Measurements from ENCODE around the gene TRERF1.
"Not testable (repeated sequence)": the region's sequence is repeated elsewhere in the genome, so short reads cannot be mapped to it uniquely, and the experiment has no call there.

Gene TRERF1

DNA sequence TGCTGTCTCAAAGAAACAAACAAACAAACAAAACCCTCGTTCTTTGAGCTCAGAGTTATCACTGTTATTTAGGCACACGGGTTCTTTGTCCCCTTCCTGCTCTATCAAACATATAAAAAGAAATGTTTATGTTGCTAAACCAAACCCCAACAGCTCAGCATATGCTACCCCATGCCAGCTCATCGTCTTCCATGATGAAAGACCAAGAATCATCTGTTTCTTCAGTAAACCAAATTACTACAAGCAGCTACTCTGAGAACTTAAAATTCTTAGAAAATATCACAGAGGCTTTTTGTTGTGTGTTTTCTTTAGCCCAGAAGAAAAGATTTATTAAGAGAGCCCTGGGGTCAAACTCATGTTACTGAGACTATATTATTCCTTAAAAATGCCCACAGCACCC, 4.7 kb downstream of the TRERF1 start:
- Histone ChIP-seq H3K36me3 (ENCODE audit: insufficient read depth, low read length) (no peaks in the 10 kb centered on the region), H3F3A (ENCODE audit: insufficient read depth, low read length) (no peaks in the 10 kb centered on the region), H3K4me2 (ENCODE audit: low read length) (no peak overlapping the region), H2AFZ (ENCODE audit: low read length) (no peak overlapping the region), H3K9me3 (ENCODE audit: low read length) (no peaks in the 10 kb centered on the region), H3K4me1 (ENCODE audit: insufficient read depth, low read length, severe bottlenecking) (peaks cover 13% of the 10 kb centered on the region), H3K4me3 (ENCODE audit: low read depth, low read length, poor library complexity, severe bottlenecking) (no peak overlapping the region), H3K27ac (ENCODE audit: low read depth, low read length, poor library complexity, severe bottlenecking) (no peak overlapping the region), H3K27me3 (ENCODE audit: insufficient read depth, low read length) (no peaks in the 10 kb centered on the region; the same call in 1 of the 2 replicates), H3K79me2 (ENCODE audit: insufficient read depth, low read length) (no peaks in the 10 kb centered on the region), H3K9me2 (ENCODE audit: low read depth, low read length) (no peaks in the 10 kb centered on the region), H3K9ac (ENCODE audit: low read length) (no peak overlapping the region), H4K20me1 (ENCODE audit: insufficient read depth, low read length) (no peaks in the 10 kb centered on the region)
- TF ChIP-seq, protein P1, sequence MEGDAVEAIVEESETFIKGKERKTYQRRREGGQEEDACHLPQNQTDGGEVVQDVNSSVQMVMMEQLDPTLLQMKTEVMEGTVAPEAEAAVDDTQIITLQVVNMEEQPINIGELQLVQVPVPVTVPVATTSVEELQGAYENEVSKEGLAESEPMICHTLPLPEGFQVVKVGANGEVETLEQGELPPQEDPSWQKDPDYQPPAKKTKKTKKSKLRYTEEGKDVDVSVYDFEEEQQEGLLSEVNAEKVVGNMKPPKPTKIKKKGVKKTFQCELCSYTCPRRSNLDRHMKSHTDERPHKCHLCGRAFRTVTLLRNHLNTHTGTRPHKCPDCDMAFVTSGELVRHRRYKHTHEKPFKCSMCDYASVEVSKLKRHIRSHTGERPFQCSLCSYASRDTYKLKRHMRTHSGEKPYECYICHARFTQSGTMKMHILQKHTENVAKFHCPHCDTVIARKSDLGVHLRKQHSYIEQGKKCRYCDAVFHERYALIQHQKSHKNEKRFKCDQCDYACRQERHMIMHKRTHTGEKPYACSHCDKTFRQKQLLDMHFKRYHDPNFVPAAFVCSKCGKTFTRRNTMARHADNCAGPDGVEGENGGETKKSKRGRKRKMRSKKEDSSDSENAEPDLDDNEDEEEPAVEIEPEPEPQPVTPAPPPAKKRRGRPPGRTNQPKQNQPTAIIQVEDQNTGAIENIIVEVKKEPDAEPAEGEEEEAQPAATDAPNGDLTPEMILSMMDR (IDR thresholded peaks at IDR 0.05; ENCODE audit: low read length): no peak
- TF ChIP-seq EZH2 (IDR thresholded peaks at IDR 0.05; ENCODE audit: borderline replicate concordance, low read length): no peak

DNA sequence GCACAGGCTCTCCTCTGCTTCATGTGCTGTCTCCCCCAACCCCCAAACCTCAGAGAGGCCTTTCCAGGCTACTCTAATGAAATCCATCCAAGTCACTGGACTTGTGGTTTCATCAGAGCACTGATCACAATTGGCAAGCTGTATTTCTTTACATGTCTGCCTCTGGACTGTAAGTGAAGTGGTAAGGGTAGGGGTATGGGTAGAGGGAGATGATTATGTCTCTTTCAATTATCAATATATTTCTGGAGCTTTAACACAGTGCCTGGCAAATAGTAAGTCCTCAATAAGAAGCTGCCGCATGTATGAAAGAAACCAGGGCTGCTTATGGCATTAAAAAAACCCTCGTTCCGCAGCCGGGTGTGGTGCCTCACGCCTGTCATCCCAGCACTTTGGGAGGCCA, 5.4 kb downstream of the TRERF1 start:
- Histone ChIP-seq H3K27ac (ENCODE audit: low read depth, low read length, poor library complexity, severe bottlenecking) (no peak overlapping the region), H3K4me3 (ENCODE audit: low read depth, low read length, poor library complexity, severe bottlenecking) (no peak overlapping the region), H3F3A (ENCODE audit: insufficient read depth, low read length) (no peaks in the 10 kb centered on the region), H2AFZ (ENCODE audit: low read length) (no peak overlapping the region), H3K36me3 (ENCODE audit: insufficient read depth, low read length) (no peaks in the 10 kb centered on the region), H3K9me3 (ENCODE audit: low read length) (no peaks in the 10 kb centered on the region), H3K27me3 (ENCODE audit: insufficient read depth, low read length) (no peaks in the 10 kb centered on the region; the same call in 1 of the 2 replicates), H3K4me2 (ENCODE audit: low read length) (no peak overlapping the region), H3K9ac (ENCODE audit: low read length) (no peak overlapping the region), H4K20me1 (ENCODE audit: insufficient read depth, low read length) (no peaks in the 10 kb centered on the region), H3K4me1 (ENCODE audit: insufficient read depth, low read length, severe bottlenecking) (peaks cover 7% of the 10 kb centered on the region), H3K9me2 (ENCODE audit: low read depth, low read length) (no peaks in the 10 kb centered on the region), H3K79me2 (ENCODE audit: insufficient read depth, low read length) (no peaks in the 10 kb centered on the region)
- no peak for TF ChIP-seq EZH2 (IDR thresholded peaks at IDR 0.05; ENCODE audit: borderline replicate concordance, low read length)
- TF ChIP-seq, protein P1 (IDR thresholded peaks at IDR 0.05; ENCODE audit: low read length): no peak

- H3K4me2 ChIP-seq (ENCODE audit: low read length); H3K9me2 ChIP-seq (ENCODE audit: low read depth, low read length); H3K27me3 ChIP-seq (ENCODE audit: insufficient read depth, low read length); H3F3A ChIP-seq (ENCODE audit: insufficient read depth, low read length); H4K20me1 ChIP-seq (ENCODE audit: insufficient read depth, low read length); H3K4me3 ChIP-seq (ENCODE audit: low read depth, low read length, poor library complexity, severe bottlenecking); H3K79me2 ChIP-seq (ENCODE audit: insufficient read depth, low read length); H2AFZ ChIP-seq (ENCODE audit: low read length); H3K9ac ChIP-seq (ENCODE audit: low read length); H3K36me3 ChIP-seq (ENCODE audit: insufficient read depth, low read length); H3K27ac ChIP-seq (ENCODE audit: low read depth, low read length, poor library complexity, severe bottlenecking); H3K4me1 ChIP-seq (ENCODE audit: insufficient read depth, low read length, severe bottlenecking); H3K9me3 ChIP-seq (ENCODE audit: low read length): not testable (repeated sequence)
These were observed 5.8 kb downstream of the TRERF1 start for GRCh38 chr6:42445955-42446354.

GRCh38 chr6:42443312-42444060, 8.2 kb downstream of the TRERF1 start:
- no peak for TF ChIP-seq EZH2 (IDR thresholded peaks at IDR 0.05; ENCODE audit: borderline replicate concordance, low read length)
- TF ChIP-seq, protein P1 (IDR thresholded peaks at IDR 0.05; ENCODE audit: low read length): no peak
- no peak overlapping the region for H3K9ac ChIP-seq (ENCODE audit: low read length)
- H3K27me3 ChIP-seq (ENCODE audit: insufficient read depth, low read length): no peaks in the 10 kb centered on the region; the same call in 1 of the 2 replicates
- H3K9me3 ChIP-seq (ENCODE audit: low read length): no peaks in the 10 kb centered on the region
- H3K9me2 ChIP-seq (ENCODE audit: low read depth, low read length): no peaks in the 10 kb centered on the region
- H2AFZ ChIP-seq (ENCODE audit: low read length): no peak overlapping the region
- no peak overlapping the region for H3K4me3 ChIP-seq (ENCODE audit: low read depth, low read length, poor library complexity, severe bottlenecking)
- H3K36me3 ChIP-seq (ENCODE audit: insufficient read depth, low read length): no peaks in the 10 kb centered on the region
- no peak overlapping the region for H3K27ac ChIP-seq (ENCODE audit: low read depth, low read length, poor library complexity, severe bottlenecking)
- no peaks in the 10 kb centered on the region for H4K20me1 ChIP-seq (ENCODE audit: insufficient read depth, low read length)
- H3F3A ChIP-seq (ENCODE audit: insufficient read depth, low read length): no peaks in the 10 kb centered on the region
- H3K79me2 ChIP-seq (ENCODE audit: insufficient read depth, low read length): no peaks in the 10 kb centered on the region
- no peak overlapping the region for H3K4me2 ChIP-seq (ENCODE audit: low read length)
- H3K4me1 ChIP-seq (ENCODE audit: insufficient read depth, low read length, severe bottlenecking): no peaks in the 10 kb centered on the region

All from OCI-LY1 (cell line).